ENCODE measurements around the gene PAPOLB.

Gene PAPOLB

DNA sequence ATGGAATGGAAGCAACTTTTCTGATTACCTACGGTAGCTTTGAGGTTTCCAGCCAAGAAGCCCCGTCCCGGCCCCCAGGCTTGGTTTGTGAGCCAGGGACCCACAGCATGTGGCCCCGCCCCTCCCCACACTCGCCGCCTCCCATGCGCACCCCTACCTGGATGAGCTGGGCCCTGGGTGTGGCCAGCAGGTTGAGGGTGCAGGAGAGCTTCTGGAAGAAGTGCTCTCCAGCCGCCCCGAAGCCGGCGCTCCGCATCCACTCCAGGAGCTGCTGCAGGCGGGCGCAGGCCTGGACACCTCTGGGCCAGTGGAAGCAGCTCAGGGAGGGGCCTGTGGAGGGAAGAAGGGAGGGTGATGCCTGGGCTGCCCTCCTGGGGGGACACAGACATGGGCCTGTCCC is 46.7 kb downstream of the PAPOLB start:
- in situ Hi-C loops (cut with HindIII; ENCODE audit: low pct_ligation_motif_present, low pct_unique_long_range_greater_than_20kb, low sequenced_read_pairs) = no loop called here
- DNase-seq = no peak

DNA sequence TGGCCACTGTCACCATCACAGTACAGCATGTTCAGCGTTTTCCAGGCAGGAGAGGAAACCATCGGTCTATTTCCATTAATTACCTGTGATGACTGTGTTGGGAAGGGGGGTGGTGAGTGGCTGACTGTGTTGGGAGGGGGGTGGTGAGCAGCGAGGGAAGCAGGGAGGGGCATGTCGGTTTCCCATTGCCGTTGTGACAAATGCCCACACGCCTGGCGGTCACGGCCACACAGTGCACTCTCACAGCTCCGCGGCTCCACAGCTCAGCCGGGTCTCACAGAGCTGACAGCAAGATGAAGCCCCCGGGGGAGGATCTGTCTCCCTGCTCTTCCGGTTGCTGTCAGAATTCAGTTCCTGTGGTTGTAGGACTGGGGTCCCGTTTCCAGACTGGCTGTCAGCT is 47.4 kb downstream of the PAPOLB start:
- no peak for DNase-seq
- in situ Hi-C loops (cut with HindIII; ENCODE audit: low pct_ligation_motif_present, low pct_unique_long_range_greater_than_20kb, low sequenced_read_pairs) = no loop called here

DNA sequence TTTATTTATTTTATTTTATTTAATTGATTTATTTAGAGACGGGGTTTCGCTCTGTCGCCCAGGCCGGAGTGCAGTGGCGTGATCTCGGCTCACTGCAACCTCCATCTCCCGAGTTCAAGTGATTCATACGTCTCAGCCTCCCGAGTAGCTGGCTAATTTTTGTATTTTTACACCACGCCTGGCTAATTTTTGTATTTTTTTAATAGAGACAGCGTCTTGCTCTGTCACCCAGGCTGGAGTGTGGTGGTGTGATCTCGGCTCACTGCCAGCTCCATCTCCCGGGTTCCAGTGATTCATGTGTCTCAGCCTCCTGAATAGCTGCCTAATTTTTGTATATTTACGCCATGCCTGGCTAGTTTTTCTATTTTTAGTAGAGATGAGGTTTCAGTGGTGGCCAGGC is 52.2 kb downstream of the PAPOLB start:
- in situ Hi-C loops (cut with HindIII; ENCODE audit: low pct_ligation_motif_present, low pct_unique_long_range_greater_than_20kb, low sequenced_read_pairs) = no loop called here
- peak; percentile 66 for DNase-seq

DNA sequence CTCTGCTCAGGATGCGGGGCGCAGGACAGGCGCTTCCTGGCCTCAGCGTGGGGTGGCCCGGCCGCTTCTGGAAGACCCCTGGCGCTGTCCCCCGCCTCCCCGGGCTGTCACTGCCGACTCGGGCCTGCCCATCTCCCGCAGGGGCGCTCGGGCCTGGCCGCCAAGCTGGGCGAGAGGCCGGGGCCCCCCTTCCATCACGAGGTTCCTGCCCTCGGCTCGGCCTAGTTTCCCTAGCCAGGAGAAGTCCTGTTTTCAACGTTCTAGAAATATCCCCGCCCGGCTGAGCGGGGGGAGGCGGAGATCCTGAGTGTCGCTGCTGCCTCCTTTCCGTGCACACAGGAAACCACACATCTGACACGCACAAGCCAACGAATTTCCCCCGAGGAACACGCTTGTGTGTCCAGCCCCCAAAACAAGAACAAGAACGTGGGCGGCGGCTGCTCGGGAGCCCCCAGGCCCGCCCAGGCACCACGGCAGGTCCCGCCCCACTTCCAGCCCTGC is 52.7 kb downstream of the PAPOLB start:
- no peak for DNase-seq
- in situ Hi-C loops (cut with HindIII; ENCODE audit: low pct_ligation_motif_present, low pct_unique_long_range_greater_than_20kb, low sequenced_read_pairs) = no loop called here

DNA sequence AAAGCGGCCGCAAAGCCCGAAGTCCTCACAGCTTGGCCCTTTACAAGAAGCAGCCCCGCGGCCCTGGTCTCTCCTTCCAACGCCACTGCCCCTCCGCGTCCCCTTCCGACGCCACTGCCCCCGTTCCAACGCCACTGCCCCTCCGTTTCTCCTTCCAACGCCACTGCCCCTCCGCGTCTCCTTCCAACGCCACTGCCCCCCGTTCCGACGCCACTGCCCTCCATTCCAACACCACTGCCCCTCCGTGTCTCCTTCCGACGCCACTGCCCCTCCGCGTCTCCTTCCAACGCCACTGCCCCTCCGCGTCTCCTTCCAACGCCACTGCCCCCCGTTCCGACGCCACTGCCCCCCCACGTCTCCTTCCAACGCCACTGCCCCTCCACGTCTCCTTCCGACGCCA is 53.3 kb downstream of the PAPOLB start:
- in situ Hi-C loops (cut with HindIII; ENCODE audit: low pct_ligation_motif_present, low pct_unique_long_range_greater_than_20kb, low sequenced_read_pairs) = no loop called here
- no peak for DNase-seq

DNA sequence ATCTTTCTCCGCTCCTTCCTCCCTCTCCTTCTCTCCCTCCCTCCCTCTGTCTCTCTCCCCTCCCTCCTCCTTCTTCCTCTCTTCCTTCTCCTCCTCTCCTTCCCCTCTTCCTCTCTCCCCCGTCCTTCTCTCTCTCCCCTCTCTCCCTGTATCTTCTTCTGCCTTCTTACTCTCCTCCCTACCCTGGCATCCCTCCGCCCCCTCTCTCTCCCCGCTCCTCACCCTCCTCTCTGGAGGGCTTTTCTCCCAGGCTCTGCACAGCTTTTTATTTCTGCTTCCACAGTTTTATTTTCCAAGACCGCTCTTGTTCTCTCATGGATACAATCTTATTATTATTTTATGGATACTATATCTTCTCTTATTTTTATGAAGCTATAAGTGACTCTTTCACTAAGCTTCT is 53.8 kb downstream of the PAPOLB start:
- DNase-seq = no peak
- in situ Hi-C loops (cut with HindIII; ENCODE audit: low pct_ligation_motif_present, low pct_unique_long_range_greater_than_20kb, low sequenced_read_pairs) = no loop called here
